GM12801 (cell line): Measurements from ENCODE around the gene CD247.

Source experiments
- TF ChIP-seq, protein P1 (sequence below): IDR thresholded peaks from one replicate; pipeline ENCODE4 v1.5.1; 2011; ENCODE audit warnings: control low read depth; ENCODE audit not compliant: insufficient read length; ENCODE audit errors: extremely low read depth

The CD247 gene

DNA sequence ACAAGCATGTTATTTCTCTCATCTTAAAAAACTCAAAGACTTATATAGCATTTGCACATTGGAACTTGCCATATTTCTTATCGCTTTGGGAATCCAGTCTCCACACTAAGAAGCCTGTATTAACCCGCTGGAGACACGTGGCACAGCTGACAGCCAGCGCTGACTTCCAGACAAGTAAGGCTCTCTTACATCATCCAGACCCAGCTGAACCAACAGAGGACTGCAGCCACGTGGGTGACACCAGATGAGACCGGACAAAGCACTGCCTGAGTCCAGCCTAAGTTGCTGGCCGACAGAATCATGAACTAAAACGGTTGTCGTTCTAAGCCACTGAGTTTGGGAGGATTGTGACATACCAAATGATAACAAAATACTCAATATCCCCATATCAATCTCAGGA is 6.3 kb upstream of the CD247 start:
- TF ChIP-seq, protein P1, sequence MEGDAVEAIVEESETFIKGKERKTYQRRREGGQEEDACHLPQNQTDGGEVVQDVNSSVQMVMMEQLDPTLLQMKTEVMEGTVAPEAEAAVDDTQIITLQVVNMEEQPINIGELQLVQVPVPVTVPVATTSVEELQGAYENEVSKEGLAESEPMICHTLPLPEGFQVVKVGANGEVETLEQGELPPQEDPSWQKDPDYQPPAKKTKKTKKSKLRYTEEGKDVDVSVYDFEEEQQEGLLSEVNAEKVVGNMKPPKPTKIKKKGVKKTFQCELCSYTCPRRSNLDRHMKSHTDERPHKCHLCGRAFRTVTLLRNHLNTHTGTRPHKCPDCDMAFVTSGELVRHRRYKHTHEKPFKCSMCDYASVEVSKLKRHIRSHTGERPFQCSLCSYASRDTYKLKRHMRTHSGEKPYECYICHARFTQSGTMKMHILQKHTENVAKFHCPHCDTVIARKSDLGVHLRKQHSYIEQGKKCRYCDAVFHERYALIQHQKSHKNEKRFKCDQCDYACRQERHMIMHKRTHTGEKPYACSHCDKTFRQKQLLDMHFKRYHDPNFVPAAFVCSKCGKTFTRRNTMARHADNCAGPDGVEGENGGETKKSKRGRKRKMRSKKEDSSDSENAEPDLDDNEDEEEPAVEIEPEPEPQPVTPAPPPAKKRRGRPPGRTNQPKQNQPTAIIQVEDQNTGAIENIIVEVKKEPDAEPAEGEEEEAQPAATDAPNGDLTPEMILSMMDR = no peak

DNA sequence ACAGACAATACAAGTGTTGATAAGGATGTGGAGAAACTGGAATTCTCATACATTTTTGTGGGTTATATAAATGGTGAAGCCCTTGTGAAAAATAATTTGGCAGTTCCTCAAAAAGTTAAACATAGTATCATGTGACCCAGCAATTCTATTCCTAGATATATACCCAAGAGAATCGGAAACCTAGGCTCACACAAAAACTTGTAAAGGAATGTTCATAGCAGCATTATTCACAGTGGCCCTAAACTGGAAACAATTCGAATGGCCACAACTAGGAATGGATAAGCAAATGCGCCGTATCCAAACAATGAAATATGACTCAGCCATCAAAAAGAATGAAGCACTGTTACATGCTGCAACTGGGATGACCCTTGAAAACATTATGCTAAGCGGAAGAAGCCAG is 3.9 kb upstream of the CD247 start:
- TF ChIP-seq, protein P1 = no peak

DNA sequence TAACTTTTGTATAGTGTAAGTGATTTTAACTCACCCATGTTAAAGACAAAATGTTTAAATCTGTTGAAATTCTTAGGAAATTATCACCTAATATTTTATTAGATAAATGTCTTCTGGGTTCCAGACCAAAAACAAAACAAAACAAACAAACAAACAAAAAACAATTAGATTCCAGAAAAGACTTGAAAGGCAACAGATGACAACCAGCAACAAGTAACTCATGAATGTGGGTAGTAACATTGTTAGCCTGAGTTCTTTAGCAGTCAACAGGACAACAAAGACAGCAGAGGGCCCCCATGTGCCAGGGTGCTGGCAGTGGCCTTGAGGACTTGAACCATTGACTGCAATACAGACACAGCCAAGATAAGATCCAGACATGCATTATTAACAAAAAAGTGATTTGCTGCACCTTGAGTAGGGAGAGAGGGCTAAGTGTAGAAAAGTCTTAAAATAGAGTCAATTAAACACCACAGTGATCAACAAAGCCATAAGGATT is 2.4 kb upstream of the CD247 start:
- TF ChIP-seq, protein P1 = no peak

DNA sequence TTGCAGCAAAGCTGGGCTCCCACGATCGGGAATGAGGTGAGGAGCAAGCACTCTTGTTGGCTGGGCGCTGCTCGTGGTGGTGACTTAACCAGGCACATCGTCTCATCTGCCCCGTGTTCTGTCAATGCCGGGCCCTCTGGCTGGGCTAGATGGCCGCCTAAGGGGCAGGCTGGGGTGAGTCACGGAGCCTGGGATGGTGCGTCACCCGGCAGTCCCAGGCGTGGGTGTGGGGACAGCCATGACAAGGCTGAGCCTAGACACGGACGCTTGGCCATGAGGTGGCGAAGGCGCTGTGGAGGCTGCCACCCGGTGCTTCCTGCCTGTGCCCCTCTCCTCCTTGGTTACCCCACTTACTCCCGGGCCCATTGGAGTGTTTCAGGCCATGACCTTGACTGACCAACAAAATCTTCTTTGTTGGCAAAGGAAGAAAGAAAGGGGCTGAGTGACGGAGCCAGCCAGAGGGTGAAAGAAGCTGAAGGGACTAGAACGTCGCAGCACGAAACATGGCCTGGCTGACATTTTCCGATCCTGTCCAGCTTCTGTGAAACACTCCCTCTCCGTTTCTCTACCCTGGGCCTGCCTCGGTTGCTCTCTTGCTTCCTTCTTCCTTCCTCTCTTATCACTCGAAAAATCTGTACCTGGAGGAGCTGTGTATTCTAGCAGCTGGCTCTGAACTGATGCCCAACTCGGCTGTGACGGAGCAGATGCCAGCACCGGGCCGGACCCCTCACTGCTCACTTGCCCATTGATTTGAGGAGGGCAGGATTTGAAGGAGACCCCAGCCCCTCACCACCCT is 596 bp downstream of the CD247 start:
- TF ChIP-seq, protein P1 = no peak

DNA sequence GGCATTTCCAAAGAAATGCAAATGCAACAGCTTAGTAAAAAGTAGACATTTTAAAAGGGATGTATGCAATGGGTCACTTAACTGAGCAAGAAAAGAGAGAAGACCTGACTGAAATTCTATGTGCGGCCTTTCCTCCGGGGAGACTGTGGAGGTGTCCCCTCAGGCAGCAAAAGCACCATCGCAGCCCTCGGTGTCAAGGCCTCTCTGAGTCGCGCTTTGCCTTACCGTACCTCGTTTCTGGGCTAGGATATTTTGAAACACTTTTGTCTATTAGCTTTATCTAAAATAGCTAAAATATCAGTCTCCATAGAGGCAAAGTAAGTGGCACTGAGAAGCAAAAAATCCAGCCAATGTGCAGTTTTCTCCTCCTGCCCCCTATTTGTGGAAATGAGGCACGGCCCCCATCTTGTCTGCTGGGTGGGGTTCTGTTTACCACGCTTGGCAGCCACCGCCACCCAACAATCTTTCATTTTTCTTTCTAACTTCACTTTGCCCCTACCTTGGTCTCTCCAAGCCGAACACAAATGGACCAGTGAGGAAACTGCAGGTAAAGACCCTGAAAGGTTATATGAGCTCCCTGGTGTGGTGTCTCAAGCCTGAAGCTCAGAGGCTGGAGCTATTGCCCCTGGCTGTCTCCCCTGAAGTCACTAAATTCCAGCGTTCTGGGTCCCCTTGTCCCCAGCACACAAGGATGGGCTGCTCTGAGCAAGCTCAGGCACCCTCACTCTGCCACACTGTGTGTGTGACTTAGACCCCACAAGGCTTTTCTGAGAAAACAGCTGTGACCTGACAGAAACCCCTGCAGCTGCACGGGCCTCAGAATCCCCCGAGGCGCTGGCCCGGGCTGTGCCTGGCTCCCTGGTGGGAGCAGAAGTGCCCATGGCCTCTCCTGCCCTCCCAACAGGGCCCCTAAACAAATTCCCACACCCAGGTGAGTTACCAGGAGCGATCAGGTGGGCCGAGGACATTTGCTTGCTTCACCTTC is 1.6 kb downstream of the CD247 start:
- TF ChIP-seq, protein P1 = no peak

DNA sequence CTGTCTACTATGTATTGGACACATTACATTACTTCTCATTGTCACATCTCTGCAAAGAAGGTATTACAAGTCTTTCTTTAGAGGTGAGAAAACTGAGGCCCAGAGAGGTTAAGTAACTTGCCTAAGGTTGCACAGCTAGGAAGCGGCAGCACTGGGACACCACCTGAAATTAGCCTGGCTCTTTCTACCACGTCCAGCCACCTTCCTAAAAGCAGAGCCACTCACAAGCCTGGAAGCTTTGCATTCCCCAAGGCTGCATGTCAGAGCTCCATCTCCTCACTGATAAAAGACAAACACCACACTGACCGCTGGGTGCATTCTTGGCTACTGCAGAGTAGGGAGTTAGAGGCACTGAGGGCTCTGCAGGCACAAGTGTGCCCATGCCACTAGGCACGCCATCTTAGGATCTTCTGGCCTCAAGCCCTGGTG is 2.4 kb downstream of the CD247 start:
- TF ChIP-seq, protein P1 = no peak

DNA sequence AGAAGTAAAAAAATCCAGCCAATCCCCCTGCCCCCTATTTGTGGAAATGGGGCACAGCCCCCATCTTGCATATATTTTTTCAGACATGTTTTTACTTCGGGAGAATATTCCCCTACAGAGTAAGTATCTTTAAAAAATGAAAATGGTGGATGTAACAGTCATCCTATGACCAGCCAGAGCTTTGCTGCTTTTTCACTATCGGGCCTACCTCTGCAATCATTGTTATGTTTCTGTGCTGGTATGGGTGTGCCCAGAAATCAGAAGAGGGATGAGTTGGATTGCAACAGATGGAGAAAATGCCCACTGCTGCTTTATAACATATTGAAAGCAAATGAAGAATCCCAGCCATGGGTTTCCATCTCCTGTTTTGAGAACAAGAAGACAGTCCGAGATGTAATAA is 2.9 kb downstream of the CD247 start:
- TF ChIP-seq, protein P1 = no peak
